Measurements from ENCODE around the gene SUMF1. TPM values are rescaled to one million over a fixed set of nuclear protein-coding genes. Genes with fewer than 3 reads are reported as not detected.

Gene SUMF1
- total and polyA plus RNA-seq, 2 of the 4 experiments (the other 2 are of a cell fraction): 26.3 to 38.4 TPM

Other genes starting within 250 kb of the SUMF1 start
- 17.8 and 18.1 TPM in 2 replicates for gene SETMAR, start 163.9 kb downstream of the SUMF1 start, total RNA-seq (2012; rRNA removed)
- 11.9 and 12.7 TPM in 2 replicates for gene SETMAR, start 163.9 kb downstream of the SUMF1 start, polyA plus RNA-seq (2012; rRNA removed)
- gene ITPR1, start 26.1 kb upstream of the SUMF1 start, total RNA-seq (2012; rRNA removed): 5.7 and 5.8 TPM in 2 replicates
- gene ITPR1, start 26.1 kb upstream of the SUMF1 start, polyA plus RNA-seq (2012; rRNA removed): 1.4 and 1.8 TPM in 2 replicates